HL-60 (cell line): Measurements from ENCODE around the gene TRPC4AP.

ENCODE experiments used
- DNase-seq, 2 experiments: peaks; one replicate each; pipeline ENCODE4 v3.0.0-alpha.2; 2010 to 2020; ENCODE audit warnings: low read depth in 1 of 2, low spot score in 1 of 2
- H3K27ac ChIP-seq: fragments of 250-450 bp; sonication (Bioruptor Pico); replicated peaks from 2 replicates; pipeline ENCODE4 v1.5.1; 2020; ENCODE audit warnings: mild to moderate bottlenecking, moderate library complexity
- H3K27me3 ChIP-seq: fragments of 250-450 bp; sonication (Bioruptor Pico); 2 replicates; pipeline ENCODE4 v1.5.1; 2021; ENCODE audit warnings: mild to moderate bottlenecking, moderate library complexity; ENCODE audit not compliant: insufficient read depth, poor library complexity, severe bottlenecking
- H3K4me3 ChIP-seq: replicated peaks from 2 replicates; pipeline ENCODE4 v1.5.1; 2011; ENCODE audit warnings: mild to moderate bottlenecking, control low read depth, low read length; ENCODE audit not compliant: insufficient read depth
- GABPA ChIP-seq: IDR thresholded peaks from 2 replicates; pipeline ENCODE4 v1.6.1; 2012; ENCODE audit warnings: low read depth
- POLR2AphosphoS5 ChIP-seq: IDR thresholded peaks from 2 replicates; pipeline ENCODE4 v1.6.1; 2012; ENCODE audit warnings: low read depth
- SPI1 ChIP-seq: IDR thresholded peaks from 2 replicates; pipeline ENCODE4 v1.6.1; 2012; ENCODE audit warnings: low read depth, mild to moderate bottlenecking, borderline replicate concordance
- TF ChIP-seq, protein P1 (sequence below): IDR thresholded peaks from 2 replicates; pipeline ENCODE4 v1.6.1; 2012; ENCODE audit warnings: low read depth; ENCODE audit not compliant: insufficient replicate concordance
- TF ChIP-seq, protein P2 (sequence below): IDR thresholded peaks from one replicate; pipeline ENCODE4 v1.5.1; 2011; ENCODE audit warnings: low read length, control low read depth, inconsistent platforms; ENCODE audit not compliant: insufficient read depth

The TRPC4AP gene

DNA sequence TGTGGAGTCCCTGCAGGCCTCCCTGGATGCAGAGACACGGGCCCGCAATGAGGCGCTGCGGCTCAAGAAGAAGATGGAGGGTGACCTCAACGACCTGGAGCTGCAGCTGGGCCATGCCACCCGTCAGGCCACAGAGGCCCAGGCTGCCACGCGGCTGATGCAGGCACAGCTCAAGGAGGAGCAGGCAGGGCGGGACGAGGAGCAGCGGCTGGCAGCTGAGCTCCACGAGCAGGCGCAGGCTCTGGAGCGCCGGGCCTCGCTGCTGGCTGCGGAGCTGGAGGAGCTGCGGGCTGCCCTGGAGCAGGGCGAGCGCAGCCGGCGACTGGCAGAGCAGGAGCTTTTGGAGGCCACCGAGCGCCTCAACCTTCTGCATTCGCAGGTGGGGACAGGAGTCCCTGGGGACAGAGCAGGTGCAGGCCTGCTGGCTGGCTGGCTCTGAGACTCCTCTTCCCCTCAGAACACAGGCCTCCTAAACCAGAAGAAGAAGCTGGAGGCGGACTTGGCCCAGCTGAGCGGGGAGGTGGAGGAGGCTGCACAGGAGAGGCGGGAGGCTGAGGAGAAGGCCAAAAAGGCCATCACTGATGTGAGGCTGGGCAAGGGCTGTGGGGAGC is 92.2 kb downstream of the TRPC4AP start:
- H3K4me3 ChIP-seq: no peak overlapping the region
- H3K27me3 ChIP-seq: no peaks in the 10 kb centered on the region
- TF ChIP-seq, protein P1, sequence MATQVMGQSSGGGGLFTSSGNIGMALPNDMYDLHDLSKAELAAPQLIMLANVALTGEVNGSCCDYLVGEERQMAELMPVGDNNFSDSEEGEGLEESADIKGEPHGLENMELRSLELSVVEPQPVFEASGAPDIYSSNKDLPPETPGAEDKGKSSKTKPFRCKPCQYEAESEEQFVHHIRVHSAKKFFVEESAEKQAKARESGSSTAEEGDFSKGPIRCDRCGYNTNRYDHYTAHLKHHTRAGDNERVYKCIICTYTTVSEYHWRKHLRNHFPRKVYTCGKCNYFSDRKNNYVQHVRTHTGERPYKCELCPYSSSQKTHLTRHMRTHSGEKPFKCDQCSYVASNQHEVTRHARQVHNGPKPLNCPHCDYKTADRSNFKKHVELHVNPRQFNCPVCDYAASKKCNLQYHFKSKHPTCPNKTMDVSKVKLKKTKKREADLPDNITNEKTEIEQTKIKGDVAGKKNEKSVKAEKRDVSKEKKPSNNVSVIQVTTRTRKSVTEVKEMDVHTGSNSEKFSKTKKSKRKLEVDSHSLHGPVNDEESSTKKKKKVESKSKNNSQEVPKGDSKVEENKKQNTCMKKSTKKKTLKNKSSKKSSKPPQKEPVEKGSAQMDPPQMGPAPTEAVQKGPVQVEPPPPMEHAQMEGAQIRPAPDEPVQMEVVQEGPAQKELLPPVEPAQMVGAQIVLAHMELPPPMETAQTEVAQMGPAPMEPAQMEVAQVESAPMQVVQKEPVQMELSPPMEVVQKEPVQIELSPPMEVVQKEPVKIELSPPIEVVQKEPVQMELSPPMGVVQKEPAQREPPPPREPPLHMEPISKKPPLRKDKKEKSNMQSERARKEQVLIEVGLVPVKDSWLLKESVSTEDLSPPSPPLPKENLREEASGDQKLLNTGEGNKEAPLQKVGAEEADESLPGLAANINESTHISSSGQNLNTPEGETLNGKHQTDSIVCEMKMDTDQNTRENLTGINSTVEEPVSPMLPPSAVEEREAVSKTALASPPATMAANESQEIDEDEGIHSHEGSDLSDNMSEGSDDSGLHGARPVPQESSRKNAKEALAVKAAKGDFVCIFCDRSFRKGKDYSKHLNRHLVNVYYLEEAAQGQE: no peak
- TF ChIP-seq GABPA (no peak), SPI1 (no peak), POLR2AphosphoS5 (no peak)
- TF ChIP-seq, protein P2, sequence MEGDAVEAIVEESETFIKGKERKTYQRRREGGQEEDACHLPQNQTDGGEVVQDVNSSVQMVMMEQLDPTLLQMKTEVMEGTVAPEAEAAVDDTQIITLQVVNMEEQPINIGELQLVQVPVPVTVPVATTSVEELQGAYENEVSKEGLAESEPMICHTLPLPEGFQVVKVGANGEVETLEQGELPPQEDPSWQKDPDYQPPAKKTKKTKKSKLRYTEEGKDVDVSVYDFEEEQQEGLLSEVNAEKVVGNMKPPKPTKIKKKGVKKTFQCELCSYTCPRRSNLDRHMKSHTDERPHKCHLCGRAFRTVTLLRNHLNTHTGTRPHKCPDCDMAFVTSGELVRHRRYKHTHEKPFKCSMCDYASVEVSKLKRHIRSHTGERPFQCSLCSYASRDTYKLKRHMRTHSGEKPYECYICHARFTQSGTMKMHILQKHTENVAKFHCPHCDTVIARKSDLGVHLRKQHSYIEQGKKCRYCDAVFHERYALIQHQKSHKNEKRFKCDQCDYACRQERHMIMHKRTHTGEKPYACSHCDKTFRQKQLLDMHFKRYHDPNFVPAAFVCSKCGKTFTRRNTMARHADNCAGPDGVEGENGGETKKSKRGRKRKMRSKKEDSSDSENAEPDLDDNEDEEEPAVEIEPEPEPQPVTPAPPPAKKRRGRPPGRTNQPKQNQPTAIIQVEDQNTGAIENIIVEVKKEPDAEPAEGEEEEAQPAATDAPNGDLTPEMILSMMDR: no peak
- H3K27ac ChIP-seq: no peak overlapping the region
- no peak for DNase-seq

DNA sequence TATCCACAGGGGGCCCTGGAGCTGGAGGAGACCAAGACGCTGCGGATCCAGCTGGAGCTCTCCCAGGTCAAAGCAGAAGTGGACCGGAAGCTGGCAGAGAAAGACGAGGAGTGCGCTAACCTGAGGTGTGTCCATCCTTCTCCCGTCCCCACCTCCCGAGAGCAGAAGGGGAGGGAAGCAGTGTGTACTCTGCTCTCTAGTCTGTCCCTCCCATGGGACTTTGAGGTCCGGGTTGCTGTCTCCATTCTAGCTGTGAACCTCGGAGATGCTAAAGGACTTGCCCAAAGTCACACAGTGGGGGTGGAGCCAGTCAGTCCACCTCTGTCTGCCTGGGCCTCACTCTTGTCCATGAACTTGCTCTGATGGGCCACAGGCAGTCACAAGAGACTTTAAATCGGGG is 92.8 kb downstream of the TRPC4AP start:
- H3K27ac ChIP-seq: no peak overlapping the region
- TF ChIP-seq SPI1 (no peak), POLR2AphosphoS5 (no peak)
- no peak for DNase-seq

GRCh38 chr20:34999021-34999451 is 93.6 kb downstream of the TRPC4AP start:
- DNase-seq: no peak
- no peak overlapping the region for H3K27ac ChIP-seq
- TF ChIP-seq, protein P2: no peak
- TF ChIP-seq POLR2AphosphoS5 (no peak), GABPA (no peak), SPI1 (no peak)
- TF ChIP-seq, protein P1: no peak
- H3K4me3 ChIP-seq: no peak overlapping the region
- no peaks in the 10 kb centered on the region for H3K27me3 ChIP-seq

More for the DNA sequence above, 92.8 kb downstream of the TRPC4AP start:
- H3K4me3 ChIP-seq: no peak overlapping the region
- no peaks in the 10 kb centered on the region for H3K27me3 ChIP-seq

DNA sequence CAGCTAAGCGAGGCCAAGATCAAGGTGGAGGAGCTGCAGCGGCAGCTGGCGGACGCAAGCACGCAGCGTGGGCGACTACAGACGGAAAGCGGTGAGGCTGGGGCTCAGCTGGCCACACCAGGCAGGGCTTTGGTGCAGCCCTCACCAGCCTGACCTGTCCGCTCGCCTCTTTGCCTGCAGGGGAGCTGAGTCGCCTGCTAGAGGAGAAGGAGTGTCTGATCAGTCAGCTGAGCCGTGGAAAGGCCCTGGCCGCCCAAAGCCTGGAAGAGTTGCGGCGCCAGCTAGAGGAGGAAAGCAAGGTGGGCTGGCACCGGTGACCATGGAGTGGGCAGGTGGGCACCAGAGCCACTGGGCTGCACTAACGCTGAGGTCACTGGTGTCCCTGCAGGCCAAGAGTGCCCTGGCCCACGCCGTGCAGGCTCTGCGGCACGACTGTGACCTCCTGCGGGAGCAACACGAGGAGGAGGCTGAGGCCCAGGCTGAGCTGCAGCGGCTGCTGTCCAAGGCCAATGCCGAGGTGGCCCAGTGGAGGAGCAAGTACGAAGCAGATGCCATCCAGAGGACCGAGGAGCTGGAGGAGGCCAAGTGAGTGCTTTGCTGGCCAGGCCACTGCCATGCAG is 94.2 kb downstream of the TRPC4AP start:
- no peak overlapping the region for H3K4me3 ChIP-seq
- TF ChIP-seq, protein P2: no peak
- TF ChIP-seq, protein P1: no peak
- no peak for TF ChIP-seq SPI1
- no peak for TF ChIP-seq GABPA
- no peak for TF ChIP-seq POLR2AphosphoS5
- no peak for DNase-seq
- H3K27me3 ChIP-seq: no peaks in the 10 kb centered on the region
- no peak overlapping the region for H3K27ac ChIP-seq
